Measurements from ENCODE around the gene RNF215.

RNF215 gene

DNA sequence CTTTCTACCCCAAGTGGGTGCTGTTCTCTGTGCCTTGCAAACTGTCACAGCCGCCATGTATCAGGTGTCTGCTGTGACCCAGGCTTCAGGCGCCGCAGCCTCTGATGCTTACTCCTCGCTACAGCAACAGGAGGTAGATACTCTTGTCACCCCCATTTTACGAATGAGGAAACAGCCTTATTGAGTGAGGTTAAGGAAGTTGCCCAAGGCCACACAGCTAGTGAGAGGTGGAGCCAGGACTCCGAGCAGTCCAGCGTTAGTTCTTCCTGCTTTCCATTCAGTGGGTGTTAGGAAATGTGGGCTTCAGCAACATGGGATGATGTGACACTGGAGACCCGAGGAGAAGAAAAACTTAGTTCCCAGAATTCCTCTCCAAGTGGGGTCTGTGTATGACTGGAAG is 14.3 kb downstream of the RNF215 start:
- H3K4me3 ChIP-seq (ENCODE audit: low read depth, low read length, poor library complexity, severe bottlenecking): no peak overlapping the region
- no peak overlapping the region for H3K4me2 ChIP-seq (ENCODE audit: low read length)
- no peaks in the 10 kb centered on the region for H3K36me3 ChIP-seq (ENCODE audit: insufficient read depth, low read length)
- H3F3A ChIP-seq (ENCODE audit: insufficient read depth, low read length): no peaks in the 10 kb centered on the region
- H3K9ac ChIP-seq (ENCODE audit: low read length): no peak overlapping the region
- no peaks in the 10 kb centered on the region for H3K79me2 ChIP-seq (ENCODE audit: insufficient read depth, low read length)
- peaks cover 4% of the 10 kb centered on the region; the same call in 1 of the 2 replicates for H3K27me3 ChIP-seq (ENCODE audit: insufficient read depth, low read length)
- no peak overlapping the region for H2AFZ ChIP-seq (ENCODE audit: low read length)
- H3K4me1 ChIP-seq (ENCODE audit: insufficient read depth, low read length, severe bottlenecking): no peaks in the 10 kb centered on the region
- no peaks in the 10 kb centered on the region for H3K9me3 ChIP-seq (ENCODE audit: low read length)
- H3K9me2 ChIP-seq (ENCODE audit: low read depth, low read length): no peaks in the 10 kb centered on the region
- no peak overlapping the region for H3K27ac ChIP-seq (ENCODE audit: low read depth, low read length, poor library complexity, severe bottlenecking)
- no peaks in the 10 kb centered on the region for H4K20me1 ChIP-seq (ENCODE audit: insufficient read depth, low read length)
- TF ChIP-seq, protein P1, sequence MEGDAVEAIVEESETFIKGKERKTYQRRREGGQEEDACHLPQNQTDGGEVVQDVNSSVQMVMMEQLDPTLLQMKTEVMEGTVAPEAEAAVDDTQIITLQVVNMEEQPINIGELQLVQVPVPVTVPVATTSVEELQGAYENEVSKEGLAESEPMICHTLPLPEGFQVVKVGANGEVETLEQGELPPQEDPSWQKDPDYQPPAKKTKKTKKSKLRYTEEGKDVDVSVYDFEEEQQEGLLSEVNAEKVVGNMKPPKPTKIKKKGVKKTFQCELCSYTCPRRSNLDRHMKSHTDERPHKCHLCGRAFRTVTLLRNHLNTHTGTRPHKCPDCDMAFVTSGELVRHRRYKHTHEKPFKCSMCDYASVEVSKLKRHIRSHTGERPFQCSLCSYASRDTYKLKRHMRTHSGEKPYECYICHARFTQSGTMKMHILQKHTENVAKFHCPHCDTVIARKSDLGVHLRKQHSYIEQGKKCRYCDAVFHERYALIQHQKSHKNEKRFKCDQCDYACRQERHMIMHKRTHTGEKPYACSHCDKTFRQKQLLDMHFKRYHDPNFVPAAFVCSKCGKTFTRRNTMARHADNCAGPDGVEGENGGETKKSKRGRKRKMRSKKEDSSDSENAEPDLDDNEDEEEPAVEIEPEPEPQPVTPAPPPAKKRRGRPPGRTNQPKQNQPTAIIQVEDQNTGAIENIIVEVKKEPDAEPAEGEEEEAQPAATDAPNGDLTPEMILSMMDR (IDR thresholded peaks at IDR 0.05; ENCODE audit: low read length): no peak
- TF ChIP-seq EZH2 (IDR thresholded peaks at IDR 0.05; ENCODE audit: borderline replicate concordance, low read length): no peak

DNA sequence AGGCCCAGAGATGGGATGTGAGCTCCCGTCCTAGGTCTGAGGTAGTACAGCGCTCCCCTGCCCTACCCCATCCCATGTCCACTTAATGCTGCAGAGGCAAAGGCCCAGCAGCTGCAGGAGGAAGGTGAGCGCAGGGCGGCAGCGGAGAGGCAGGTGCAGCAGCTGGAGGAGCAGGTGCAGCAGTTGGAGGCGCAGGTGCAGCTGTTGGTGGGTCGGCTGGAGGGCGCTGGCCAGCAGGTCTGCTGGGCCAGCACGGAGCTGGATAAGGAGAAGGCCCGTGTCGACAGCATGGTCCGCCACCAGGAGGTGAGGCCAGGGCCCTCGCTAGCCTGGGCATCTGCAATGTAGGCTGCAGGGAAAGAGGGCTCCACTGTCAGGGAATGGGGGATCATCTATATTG is 15.2 kb downstream of the RNF215 start:
- no peaks in the 10 kb centered on the region for H3K4me1 ChIP-seq (ENCODE audit: insufficient read depth, low read length, severe bottlenecking)
- no peaks in the 10 kb centered on the region for H3K9me3 ChIP-seq (ENCODE audit: low read length)

DNA sequence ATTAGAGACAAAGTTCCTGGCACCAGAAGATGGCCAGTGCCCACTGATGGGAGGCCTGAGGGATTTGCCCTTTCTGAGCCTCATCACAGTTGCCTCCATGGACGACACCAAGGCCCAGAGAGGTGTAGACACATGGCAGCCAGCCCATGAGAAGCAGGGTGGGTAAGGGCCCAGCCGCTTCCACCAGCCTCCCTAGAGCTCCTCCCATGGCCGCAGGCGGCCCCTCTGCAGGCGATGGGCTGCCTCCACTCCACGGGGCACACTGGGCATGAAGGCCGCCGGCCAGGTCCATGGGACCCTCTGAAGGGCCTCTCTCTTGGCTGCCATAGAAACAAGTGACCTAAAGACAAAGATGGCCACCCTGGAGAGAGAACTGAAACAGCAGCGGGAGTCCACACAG is 15.9 kb downstream of the RNF215 start:
- Histone ChIP-seq H3K4me3 (ENCODE audit: low read depth, low read length, poor library complexity, severe bottlenecking) (no peak overlapping the region), H3K4me1 (ENCODE audit: insufficient read depth, low read length, severe bottlenecking) (no peaks in the 10 kb centered on the region), H3K79me2 (ENCODE audit: insufficient read depth, low read length) (no peaks in the 10 kb centered on the region), H3F3A (ENCODE audit: insufficient read depth, low read length) (no peaks in the 10 kb centered on the region), H3K9ac (ENCODE audit: low read length) (no peak overlapping the region), H3K36me3 (ENCODE audit: insufficient read depth, low read length) (no peaks in the 10 kb centered on the region), H2AFZ (ENCODE audit: low read length) (no peak overlapping the region), H4K20me1 (ENCODE audit: insufficient read depth, low read length) (no peaks in the 10 kb centered on the region), H3K4me2 (ENCODE audit: low read length) (no peak overlapping the region), H3K27me3 (ENCODE audit: insufficient read depth, low read length) (peaks cover 4% of the 10 kb centered on the region; the same call in 1 of the 2 replicates), H3K9me3 (ENCODE audit: low read length) (no peaks in the 10 kb centered on the region), H3K9me2 (ENCODE audit: low read depth, low read length) (no peaks in the 10 kb centered on the region), H3K27ac (ENCODE audit: low read depth, low read length, poor library complexity, severe bottlenecking) (no peak overlapping the region)
- TF ChIP-seq, protein P1 (IDR thresholded peaks at IDR 0.05; ENCODE audit: low read length): no peak
- TF ChIP-seq EZH2 (IDR thresholded peaks at IDR 0.05; ENCODE audit: borderline replicate concordance, low read length): no peak

More for the DNA sequence above, 15.2 kb downstream of the RNF215 start:
- H3K9ac ChIP-seq (ENCODE audit: low read length): no peak overlapping the region
- H3K9me2 ChIP-seq (ENCODE audit: low read depth, low read length): no peaks in the 10 kb centered on the region
- no peak overlapping the region for H3K4me2 ChIP-seq (ENCODE audit: low read length)
- no peaks in the 10 kb centered on the region for H3F3A ChIP-seq (ENCODE audit: insufficient read depth, low read length)
- H3K27me3 ChIP-seq (ENCODE audit: insufficient read depth, low read length): peaks cover 4% of the 10 kb centered on the region; the same call in 1 of the 2 replicates
- H3K79me2 ChIP-seq (ENCODE audit: insufficient read depth, low read length): no peaks in the 10 kb centered on the region
- H3K36me3 ChIP-seq (ENCODE audit: insufficient read depth, low read length): no peaks in the 10 kb centered on the region
- no peak overlapping the region for H2AFZ ChIP-seq (ENCODE audit: low read length)
- TF ChIP-seq EZH2 (IDR thresholded peaks at IDR 0.05; ENCODE audit: borderline replicate concordance, low read length): no peak
- TF ChIP-seq, protein P1 (IDR thresholded peaks at IDR 0.05; ENCODE audit: low read length): no peak
- no peaks in the 10 kb centered on the region for H4K20me1 ChIP-seq (ENCODE audit: insufficient read depth, low read length)
- H3K27ac ChIP-seq (ENCODE audit: low read depth, low read length, poor library complexity, severe bottlenecking): no peak overlapping the region
- no peak overlapping the region for H3K4me3 ChIP-seq (ENCODE audit: low read depth, low read length, poor library complexity, severe bottlenecking)

Measured in OCI-LY1 (cell line).